Urothelium cell line (cell line): ENCODE results near the gene PGBD2.
"Not testable (repeated sequence)": the region's sequence is repeated elsewhere in the genome, so short reads cannot be mapped to it uniquely, and the experiment has no call there.

ENCODE experiments used
- DNase-seq: peaks from one replicate; pipeline ENCODE4 v3.0.0; 2011; ENCODE audit warnings: low spot score, mixed read lengths
- FAIRE-seq: peaks from 2 replicates; lab custom pipeline; 2011; peaks lifted over from hg19 to GRCh38; lab: Jason Lieb, UNC

Gene PGBD2

GRCh38 chr1:248886237-248886895 is 19.7 kb upstream of the PGBD2 start:
- no peak for FAIRE-seq
- DNase-seq = no peak

- not testable (repeated sequence) for FAIRE-seq, DNase-seq
These were observed 16.2 kb upstream of the PGBD2 start for GRCh38 chr1:248889914-248890243.

GRCh38 chr1:248890549-248891498 is 15.2 kb upstream of the PGBD2 start:
- peak; percentile 82 for FAIRE-seq
- no peak for DNase-seq

- DNase-seq (no peak), FAIRE-seq (no peak)
These were observed 14.3 kb upstream of the PGBD2 start for GRCh38 chr1:248891758-248892157.

- DNase-seq = no peak
- FAIRE-seq = no peak
These were observed 13.4 kb upstream of the PGBD2 start for GRCh38 chr1:248892590-248892989.

GRCh38 chr1:248894837-248895236 is 11.2 kb upstream of the PGBD2 start:
- no peak for FAIRE-seq

GRCh38 chr1:248897412-248898337 is 8.4 kb upstream of the PGBD2 start:
- no peak for DNase-seq

More at GRCh38 chr1:248894837-248895236, 11.2 kb upstream of the PGBD2 start:
- no peak for DNase-seq

GRCh38 chr1:248900637-248901036 is 5.4 kb upstream of the PGBD2 start:
- DNase-seq = no peak
- no peak for FAIRE-seq

More at GRCh38 chr1:248897412-248898337, 8.4 kb upstream of the PGBD2 start:
- no peak for FAIRE-seq

- DNase-seq (no peak), FAIRE-seq (no peak)
These were observed 4.5 kb upstream of the PGBD2 start for GRCh38 chr1:248901578-248901977.

GRCh38 chr1:248904437-248905216 is 1.4 kb upstream of the PGBD2 start:
- no peak for FAIRE-seq
- DNase-seq = no peak

GRCh38 chr1:248905662-248906008 is 400 bp upstream of the PGBD2 start:
- DNase-seq = no peak
- no peak for FAIRE-seq

GRCh38 chr1:248906753-248907661 is 972 bp downstream of the PGBD2 start:
- DNase-seq = no peak
- FAIRE-seq = no peak

GRCh38 chr1:248910761-248911160 is 4.7 kb downstream of the PGBD2 start:
- DNase-seq = no peak
- FAIRE-seq = no peak

GRCh38 chr1:248913933-248914332 is 7.9 kb downstream of the PGBD2 start:
- DNase-seq = no peak
- no peak for FAIRE-seq

GRCh38 chr1:248914796-248915381 is 8.9 kb downstream of the PGBD2 start:
- DNase-seq (no peak), FAIRE-seq (no peak)

GRCh38 chr1:248918131-248918530 is 12.1 kb downstream of the PGBD2 start:
- FAIRE-seq = no peak
- DNase-seq = no peak

GRCh38 chr1:248923352-248924338 is 17.6 kb downstream of the PGBD2 start:
- no peak for FAIRE-seq
- DNase-seq = no peak
